Amygdala (tissue), 56 donors: ENCODE measurements around the gene MIOS.
A peak's percentile ranks its signal among the peaks of the same experiment; 100 is the strongest.

ENCODE experiments used
- DNase-seq, 56 donors: peaks; one replicate each; lab custom pipeline; 2025; lab: John Stamatoyannopoulos, UW

Gene MIOS

GRCh38 chr7:7581531-7582179 lies 15.0 kb downstream of the MIOS start:
- no peak for DNase-seq

GRCh38 chr7:7582596-7582995 lies 15.9 kb downstream of the MIOS start:
- no peak for DNase-seq

GRCh38 chr7:7583731-7584130 lies 17.0 kb downstream of the MIOS start:
- no peak for DNase-seq

- DNase-seq = no peak
Observed at GRCh38 chr7:7584653-7585052, 18.0 kb downstream of the MIOS start.

GRCh38 chr7:7585241-7585928 lies 18.7 kb downstream of the MIOS start:
- DNase-seq = no peak

- no peak for DNase-seq
Observed at GRCh38 chr7:7595451-7595850, 28.8 kb downstream of the MIOS start.

GRCh38 chr7:7596176-7596575 lies 29.5 kb downstream of the MIOS start:
- no peak for DNase-seq

- no peak for DNase-seq
Observed at GRCh38 chr7:7607010-7607409, 40.3 kb downstream of the MIOS start.

GRCh38 chr7:7609330-7609729 lies 42.6 kb downstream of the MIOS start:
- DNase-seq = no peak

- no peak for DNase-seq
Observed at GRCh38 chr7:7612519-7612918, 45.8 kb downstream of the MIOS start.

GRCh38 chr7:7613210-7613609 lies 46.5 kb downstream of the MIOS start:
- DNase-seq = no peak

GRCh38 chr7:7614018-7614741 lies 47.5 kb downstream of the MIOS start:
- no peak for DNase-seq

GRCh38 chr7:7617550-7617949 lies 50.9 kb downstream of the MIOS start:
- no peak for DNase-seq

- no peak for DNase-seq
Observed at GRCh38 chr7:7618410-7618809, 51.7 kb downstream of the MIOS start.

- DNase-seq = no peak
Observed at GRCh38 chr7:7620236-7620635, 53.6 kb downstream of the MIOS start.

GRCh38 chr7:7620644-7621210 lies 54.0 kb downstream of the MIOS start:
- no peak for DNase-seq

- no peak for DNase-seq
Observed at GRCh38 chr7:7628476-7628875, 61.8 kb downstream of the MIOS start.

- DNase-seq = no peak
Observed at GRCh38 chr7:7630626-7631329, 64.1 kb downstream of the MIOS start.

- DNase-seq = peak in 1 of 56 donors; percentile 26
Observed at GRCh38 chr7:7639421-7639820, 72.7 kb downstream of the MIOS start.

- peak in 2 of 56 donors; percentile 38 to 72 for DNase-seq
Observed at GRCh38 chr7:7639847-7640220, 73.2 kb downstream of the MIOS start.
